ENCODE measurements around the gene CROCC. TPM values are rescaled to one million over a fixed set of nuclear protein-coding genes. Genes with fewer than 3 reads are reported as not detected.

CROCC gene
- total and polyA plus RNA-seq, 12 donors: 4.7 to 42.3 (median 6.3) TPM

DNA sequence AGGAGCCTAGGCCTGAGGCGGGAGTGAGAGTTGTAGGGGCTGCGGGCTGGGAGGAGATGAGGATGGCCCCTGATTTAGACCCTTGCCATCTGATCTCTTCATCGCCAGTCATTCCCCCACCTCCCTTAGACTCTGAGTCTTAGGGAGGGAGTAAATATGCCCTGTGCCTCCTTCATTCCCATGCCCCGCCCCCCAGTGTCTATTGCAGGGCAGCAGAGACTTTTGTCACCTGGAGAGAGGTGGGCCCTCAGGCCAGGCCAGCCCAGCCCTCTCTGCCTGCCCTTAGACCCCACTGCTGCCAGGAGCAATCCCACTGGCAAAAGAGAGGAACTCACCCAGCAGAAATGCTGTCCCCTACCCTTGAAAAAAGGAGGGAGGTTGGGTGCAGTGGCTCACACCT lies 61.9 kb downstream of the CROCC start:
- peaks cover 7 to 27% (median 14%) of the 10 kb centered on the region in 9 donors for H3K4me1 ChIP-seq
- intact Hi-C loops (cut with DNase I): no loop called here
- H3K27ac ChIP-seq: no peak overlapping the region
- no peaks in the 10 kb centered on the region for H3K9me3 ChIP-seq
- H3K27me3 ChIP-seq: peaks cover 0 to 35% (median 9%) of the 10 kb centered on the region in 7 donors
- no peak overlapping the region for H3K4me3 ChIP-seq
- no peak for DNase-seq
- no peak for ATAC-seq
- peaks cover 0 to 32% (median 13%) of the 10 kb centered on the region in 9 donors for H3K36me3 ChIP-seq
- 97 to 98% methylated on average over 4 of the region's 4 CpGs for WGBS, 2 donors
- TF ChIP-seq, protein P1, sequence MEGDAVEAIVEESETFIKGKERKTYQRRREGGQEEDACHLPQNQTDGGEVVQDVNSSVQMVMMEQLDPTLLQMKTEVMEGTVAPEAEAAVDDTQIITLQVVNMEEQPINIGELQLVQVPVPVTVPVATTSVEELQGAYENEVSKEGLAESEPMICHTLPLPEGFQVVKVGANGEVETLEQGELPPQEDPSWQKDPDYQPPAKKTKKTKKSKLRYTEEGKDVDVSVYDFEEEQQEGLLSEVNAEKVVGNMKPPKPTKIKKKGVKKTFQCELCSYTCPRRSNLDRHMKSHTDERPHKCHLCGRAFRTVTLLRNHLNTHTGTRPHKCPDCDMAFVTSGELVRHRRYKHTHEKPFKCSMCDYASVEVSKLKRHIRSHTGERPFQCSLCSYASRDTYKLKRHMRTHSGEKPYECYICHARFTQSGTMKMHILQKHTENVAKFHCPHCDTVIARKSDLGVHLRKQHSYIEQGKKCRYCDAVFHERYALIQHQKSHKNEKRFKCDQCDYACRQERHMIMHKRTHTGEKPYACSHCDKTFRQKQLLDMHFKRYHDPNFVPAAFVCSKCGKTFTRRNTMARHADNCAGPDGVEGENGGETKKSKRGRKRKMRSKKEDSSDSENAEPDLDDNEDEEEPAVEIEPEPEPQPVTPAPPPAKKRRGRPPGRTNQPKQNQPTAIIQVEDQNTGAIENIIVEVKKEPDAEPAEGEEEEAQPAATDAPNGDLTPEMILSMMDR (IDR thresholded peaks at IDR 0.05): no peak

DNA sequence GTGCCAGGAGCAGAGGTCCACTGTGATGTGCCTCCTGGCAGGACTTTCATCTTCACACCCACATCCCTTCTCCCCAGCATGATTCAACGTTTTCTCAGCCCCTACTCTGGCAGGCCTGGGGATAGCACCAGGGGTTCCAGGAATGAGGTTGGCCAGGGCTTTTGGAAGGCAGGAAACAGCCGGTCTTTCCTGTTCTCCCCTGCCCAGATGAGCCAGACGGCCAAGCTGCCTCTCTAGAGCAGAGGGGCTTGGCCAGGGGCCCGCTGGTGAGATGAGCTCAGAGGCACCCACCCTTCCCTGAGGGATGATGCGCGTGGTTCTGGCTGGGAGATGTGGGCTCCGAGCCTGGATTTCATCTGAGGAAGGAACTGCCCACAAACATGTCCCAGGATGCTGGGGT lies 63.0 kb downstream of the CROCC start:
- intact Hi-C loops (cut with DNase I): no loop called here

DNA sequence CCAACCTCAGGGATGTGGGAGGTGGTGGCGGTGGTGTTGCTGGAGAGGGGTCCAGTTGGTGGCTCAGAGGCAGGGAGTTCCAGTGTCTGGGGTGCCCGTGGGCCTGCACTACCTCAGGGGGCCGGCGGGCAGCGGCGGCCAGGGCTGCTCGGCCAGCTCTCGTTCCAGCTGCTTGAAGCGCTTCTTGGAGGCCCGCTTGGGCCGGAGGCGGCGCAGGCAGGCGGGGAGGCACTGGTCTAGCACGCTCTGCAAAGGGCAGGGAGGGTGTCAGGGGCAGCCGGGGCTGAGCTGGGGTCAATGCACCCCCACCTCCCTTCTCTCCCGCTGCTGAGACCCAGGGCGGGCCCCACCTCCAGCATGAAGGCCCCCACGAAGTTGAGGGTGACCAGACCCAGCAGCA lies 64.4 kb downstream of the CROCC start:
- peaks cover 0 to 57% (median 13%) of the 10 kb centered on the region in 9 donors for H3K36me3 ChIP-seq
- intact Hi-C loops (cut with DNase I): no loop called here
- TF ChIP-seq, protein P1 (IDR thresholded peaks at IDR 0.05): no peak
- H3K9me3 ChIP-seq: no peaks in the 10 kb centered on the region
- H3K27ac ChIP-seq: no peak overlapping the region
- peaks cover 0 to 10% (median 0%) of the 10 kb centered on the region in 7 donors for H3K27me3 ChIP-seq
- WGBS, 2 donors: 91 to 93% methylated on average over 19 of the region's 19 CpGs
- ATAC-seq: peak in 2 of 8 donors; percentile 6 to 21
- H3K4me1 ChIP-seq: peaks cover 0 to 9% (median 0%) of the 10 kb centered on the region in 9 donors
- DNase-seq: no peak
- H3K4me3 ChIP-seq: no peak overlapping the region

More for the DNA sequence above, 63.0 kb downstream of the CROCC start:
- H3K9me3 ChIP-seq: no peaks in the 10 kb centered on the region
- peaks cover 1 to 16% (median 4%) of the 10 kb centered on the region in 9 donors for H3K4me1 ChIP-seq
- TF ChIP-seq, protein P1 (IDR thresholded peaks at IDR 0.05): no peak
- peak overlapping the region in 1 of 10 donors; percentile 10 for H3K27ac ChIP-seq
- WGBS, 2 donors: 39 to 54% methylated on average over 7 of the region's 7 CpGs
- ATAC-seq (peak; percentile 27 to 85 (median 52)), DNase-seq (peak; percentile 48 to 60)
- peaks cover 0 to 24% (median 6%) of the 10 kb centered on the region in 7 donors for H3K27me3 ChIP-seq
- H3K36me3 ChIP-seq: peaks cover 0 to 43% (median 13%) of the 10 kb centered on the region in 9 donors
- no peak overlapping the region for H3K4me3 ChIP-seq

DNA sequence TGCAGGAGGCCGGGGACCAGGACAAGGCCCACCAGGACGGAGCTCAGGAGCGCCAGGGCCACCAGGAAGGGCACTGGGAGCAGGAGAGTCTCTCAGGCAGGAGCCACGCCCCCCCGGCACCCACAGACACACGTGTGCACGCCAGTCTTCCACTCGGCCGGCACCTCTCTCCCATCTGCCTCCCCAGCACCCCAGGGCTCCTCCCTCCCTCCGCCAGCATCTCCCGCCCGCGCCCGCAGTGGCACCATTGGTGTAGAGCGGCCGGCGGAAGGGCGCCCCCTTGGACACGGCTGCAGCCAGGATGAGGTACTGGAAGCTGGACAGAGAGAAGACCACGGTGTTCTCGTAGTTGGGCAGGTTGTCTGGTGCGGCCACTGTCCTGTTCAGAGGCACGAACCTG lies 64.8 kb downstream of the CROCC start:
- intact Hi-C loops (cut with DNase I): no loop called here
- H3K27me3 ChIP-seq: peaks cover 0 to 6% (median 0%) of the 10 kb centered on the region in 7 donors
- no peak overlapping the region for H3K27ac ChIP-seq
- DNase-seq (no peak), ATAC-seq (no peak)
- H3K36me3 ChIP-seq: peaks cover 0 to 62% (median 13%) of the 10 kb centered on the region in 9 donors
- H3K4me1 ChIP-seq: peaks cover 0 to 9% (median 0%) of the 10 kb centered on the region in 9 donors
- no peaks in the 10 kb centered on the region for H3K9me3 ChIP-seq
- no peak overlapping the region for H3K4me3 ChIP-seq
- TF ChIP-seq, protein P1 (IDR thresholded peaks at IDR 0.05): no peak
- WGBS, 2 donors: 90 to 91% methylated on average over 22 to 23 of the region's 23 CpGs

All from heart right ventricle (tissue), 16 donors.